CD4-positive, alpha-beta T cell treated with Interleukin-12 subunit alpha and Interleukin-12 subunit beta, for 1 hour (primary cell): ENCODE measurements around the gene UNC5A.

Source experiments
- DNase-seq: peaks from one replicate; pipeline ENCODE4 v3.0.0-alpha.2; 2020

Gene UNC5A

GRCh38 chr5:176781638-176782570 lies 28.5 kb upstream of the UNC5A start:
- no peak for DNase-seq

- no peak for DNase-seq
Measured at GRCh38 chr5:176784218-176785165, 25.9 kb upstream of the UNC5A start.

- DNase-seq, result no peak
Measured at GRCh38 chr5:176785184-176786145, 24.9 kb upstream of the UNC5A start.

- no peak for DNase-seq
Measured at GRCh38 chr5:176787676-176788075, 22.7 kb upstream of the UNC5A start.

GRCh38 chr5:176788091-176788490 lies 22.3 kb upstream of the UNC5A start:
- DNase-seq, result no peak

GRCh38 chr5:176788941-176789872 lies 21.2 kb upstream of the UNC5A start:
- DNase-seq, result no peak

GRCh38 chr5:176789873-176790615 lies 20.3 kb upstream of the UNC5A start:
- DNase-seq, result no peak

GRCh38 chr5:176790941-176791340 lies 19.4 kb upstream of the UNC5A start:
- no peak for DNase-seq

- DNase-seq, result no peak
Measured at GRCh38 chr5:176792655-176793342, 17.6 kb upstream of the UNC5A start.

- DNase-seq, result no peak
Measured at GRCh38 chr5:176793343-176793699, 17.0 kb upstream of the UNC5A start.

GRCh38 chr5:176793736-176794135 lies 16.6 kb upstream of the UNC5A start:
- DNase-seq, result no peak

- no peak for DNase-seq
Measured at GRCh38 chr5:176794509-176794908, 15.8 kb upstream of the UNC5A start.

GRCh38 chr5:176796411-176796810 lies 13.9 kb upstream of the UNC5A start:
- DNase-seq, result no peak

- no peak for DNase-seq
Measured at GRCh38 chr5:176796970-176797369, 13.4 kb upstream of the UNC5A start.

GRCh38 chr5:176797456-176798050 lies 12.8 kb upstream of the UNC5A start:
- no peak for DNase-seq

GRCh38 chr5:176798086-176798876 lies 12.1 kb upstream of the UNC5A start:
- no peak for DNase-seq

- DNase-seq, result no peak
Measured at GRCh38 chr5:176798949-176799348, 11.4 kb upstream of the UNC5A start.

- DNase-seq, result no peak
Measured at GRCh38 chr5:176799488-176799887, 10.9 kb upstream of the UNC5A start.

GRCh38 chr5:176800024-176800423 lies 10.3 kb upstream of the UNC5A start:
- no peak for DNase-seq
